IPS-20b (cell line): ENCODE measurements around the gene TECTA.
A peak's percentile ranks its signal among the peaks of the same experiment; 100 is the strongest.

Experiments used
- H3K27ac ChIP-seq: one replicate; pipeline ENCODE4 v1.5.1; 2013; ENCODE audit warnings: low read length
- H3K27me3 ChIP-seq: 2 replicates; pipeline ENCODE4 v1.6.1; 2013; ENCODE audit warnings: mild to moderate bottlenecking, low read length, inconsistent platforms; ENCODE audit not compliant: insufficient read depth
- H3K36me3 ChIP-seq: 2 replicates; pipeline ENCODE4 v1.6.1; 2013; ENCODE audit warnings: low read depth, mild to moderate bottlenecking, inconsistent platforms, low read length, moderate library complexity; ENCODE audit not compliant: insufficient read depth
- H3K4me1 ChIP-seq: 2 replicates; pipeline ENCODE4 v1.6.1; 2013; ENCODE audit warnings: mild to moderate bottlenecking, control low read depth, inconsistent platforms, low read length, moderate library complexity; ENCODE audit not compliant: insufficient read depth
- H3K4me3 ChIP-seq: 2 replicates; pipeline ENCODE4 v1.5.1; 2013; ENCODE audit warnings: mild to moderate bottlenecking, low read length, inconsistent platforms
- H3K9ac ChIP-seq: 2 replicates; pipeline ENCODE4 v1.6.1; 2013; ENCODE audit warnings: low read depth, mild to moderate bottlenecking, inconsistent platforms, low read length, moderate library complexity
- H3K9me3 ChIP-seq: 2 replicates; pipeline ENCODE4 v1.6.1; 2013; ENCODE audit warnings: mild to moderate bottlenecking, low read depth, low read length, inconsistent platforms; ENCODE audit not compliant: insufficient read depth

Gene TECTA

GRCh38 chr11:121194731-121195596 lies 93.9 kb downstream of the TECTA start:
- peaks cover 23% of the 10 kb centered on the region; the same call in 1 of the 2 replicates for H3K4me1 ChIP-seq
- no peak overlapping the region for H3K27ac ChIP-seq
- no peaks in the 10 kb centered on the region for H3K36me3 ChIP-seq
- no peak overlapping the region for H3K4me3 ChIP-seq
- H3K9me3 ChIP-seq = no peaks in the 10 kb centered on the region
- no peaks in the 10 kb centered on the region for H3K27me3 ChIP-seq
- no peak overlapping the region for H3K9ac ChIP-seq

GRCh38 chr11:121198491-121198890 lies 97.4 kb downstream of the TECTA start:
- H3K27me3 ChIP-seq = no peaks in the 10 kb centered on the region
- peak overlapping the region; percentile 29 for H3K27ac ChIP-seq
- H3K4me3 ChIP-seq = peak overlapping the region; percentile 41; the same call in 1 of the 2 replicates
- H3K9me3 ChIP-seq = no peaks in the 10 kb centered on the region
- H3K9ac ChIP-seq = peak overlapping the region; percentile 37; the same call in 1 of the 2 replicates
- peaks cover 23% of the 10 kb centered on the region; the same call in 1 of the 2 replicates for H3K4me1 ChIP-seq
- no peaks in the 10 kb centered on the region for H3K36me3 ChIP-seq

GRCh38 chr11:121199516-121199915 lies 98.5 kb downstream of the TECTA start:
- Histone ChIP-seq H3K36me3 (no peaks in the 10 kb centered on the region), H3K27ac (peak overlapping the region; percentile 29), H3K9me3 (no peaks in the 10 kb centered on the region), H3K27me3 (no peaks in the 10 kb centered on the region), H3K4me3 (no peak overlapping the region), H3K9ac (peak overlapping the region; percentile 0; the same call in 1 of the 2 replicates), H3K4me1 (peaks cover 23% of the 10 kb centered on the region; the same call in 1 of the 2 replicates)

GRCh38 chr11:121206810-121207209 lies 105.8 kb downstream of the TECTA start:
- H3K4me3 ChIP-seq = no peak overlapping the region
- H3K9ac ChIP-seq = no peak overlapping the region
- H3K27me3 ChIP-seq = no peaks in the 10 kb centered on the region
- no peaks in the 10 kb centered on the region for H3K9me3 ChIP-seq
- H3K4me1 ChIP-seq = no peaks in the 10 kb centered on the region
- H3K27ac ChIP-seq = no peak overlapping the region
- H3K36me3 ChIP-seq = no peaks in the 10 kb centered on the region

- Histone ChIP-seq H3K4me1 (no peaks in the 10 kb centered on the region), H3K27me3 (no peaks in the 10 kb centered on the region), H3K9ac (no peak overlapping the region), H3K36me3 (no peaks in the 10 kb centered on the region), H3K9me3 (no peaks in the 10 kb centered on the region), H3K4me3 (no peak overlapping the region), H3K27ac (no peak overlapping the region)
These were observed 106.6 kb downstream of the TECTA start for GRCh38 chr11:121207485-121208115.

- no peak overlapping the region for H3K4me3 ChIP-seq
- no peaks in the 10 kb centered on the region for H3K27me3 ChIP-seq
- H3K9ac ChIP-seq = no peak overlapping the region
- no peaks in the 10 kb centered on the region for H3K9me3 ChIP-seq
- H3K27ac ChIP-seq = no peak overlapping the region
- no peaks in the 10 kb centered on the region for H3K4me1 ChIP-seq
- H3K36me3 ChIP-seq = no peaks in the 10 kb centered on the region
These were observed 109.5 kb downstream of the TECTA start for GRCh38 chr11:121210445-121211080.

- Histone ChIP-seq H3K4me1 (no peaks in the 10 kb centered on the region), H3K9ac (no peak overlapping the region), H3K9me3 (no peaks in the 10 kb centered on the region), H3K27me3 (no peaks in the 10 kb centered on the region), H3K4me3 (no peak overlapping the region), H3K36me3 (no peaks in the 10 kb centered on the region), H3K27ac (no peak overlapping the region)
These were observed 110.6 kb downstream of the TECTA start for GRCh38 chr11:121211626-121212025.

- H3K9me3 ChIP-seq = no peaks in the 10 kb centered on the region
- no peaks in the 10 kb centered on the region for H3K27me3 ChIP-seq
- H3K4me1 ChIP-seq = no peaks in the 10 kb centered on the region
- H3K9ac ChIP-seq = no peak overlapping the region
- H3K4me3 ChIP-seq = no peak overlapping the region
- H3K27ac ChIP-seq = no peak overlapping the region
- H3K36me3 ChIP-seq = no peaks in the 10 kb centered on the region
These were observed 111.7 kb downstream of the TECTA start for GRCh38 chr11:121212536-121213361.

- H3K4me3 ChIP-seq = no peak overlapping the region
These were observed 112.4 kb downstream of the TECTA start for GRCh38 chr11:121213362-121213893.

GRCh38 chr11:121214861-121215260 lies 113.8 kb downstream of the TECTA start:
- no peak overlapping the region for H3K9ac ChIP-seq
- no peaks in the 10 kb centered on the region for H3K27me3 ChIP-seq
- no peaks in the 10 kb centered on the region for H3K36me3 ChIP-seq
- no peaks in the 10 kb centered on the region for H3K4me1 ChIP-seq
- no peak overlapping the region for H3K27ac ChIP-seq
- no peak overlapping the region for H3K4me3 ChIP-seq
- H3K9me3 ChIP-seq = no peaks in the 10 kb centered on the region

More at GRCh38 chr11:121213362-121213893, 112.4 kb downstream of the TECTA start:
- H3K27ac ChIP-seq = no peak overlapping the region
- H3K4me1 ChIP-seq = no peaks in the 10 kb centered on the region
- H3K9ac ChIP-seq = no peak overlapping the region
- H3K36me3 ChIP-seq = no peaks in the 10 kb centered on the region
- no peaks in the 10 kb centered on the region for H3K9me3 ChIP-seq
- no peaks in the 10 kb centered on the region for H3K27me3 ChIP-seq
